Inflammatory macrophage (primary cell): ENCODE data around the gene SPPL3.

Source experiments
- DNase-seq, 2 donors: peaks; one replicate each; pipeline ENCODE4 v3.0.0-alpha.2; 2020 to 2022

SPPL3 gene

GRCh38 chr12:120719496-120720233, 184.5 kb downstream of the SPPL3 start:
- no peak for DNase-seq

- DNase-seq: no peak
Observed at GRCh38 chr12:120719072-120719471, 185.1 kb downstream of the SPPL3 start.

- DNase-seq: no peak
Observed at GRCh38 chr12:120718055-120718454, 186.1 kb downstream of the SPPL3 start.

- DNase-seq: peak; percentile 84 to 86
Observed at GRCh38 chr12:120713861-120714482, 190.2 kb downstream of the SPPL3 start.

- no peak for DNase-seq
Observed at GRCh38 chr12:120712610-120713009, 191.5 kb downstream of the SPPL3 start.
